Activated T-cell treated with anti-CD3 and anti-CD28 coated beads for 48 hours (primary cell): ENCODE measurements around the gene SNAP91.
"Not testable (repeated sequence)": the region's sequence is repeated elsewhere in the genome, so short reads cannot be mapped to it uniquely, and the experiment has no call there.

ENCODE experiments used
- DNase-seq: peaks from one replicate; pipeline ENCODE4 v3.0.0-alpha.2; 2020; ENCODE audit warnings: low read depth

SNAP91 gene, protein sequence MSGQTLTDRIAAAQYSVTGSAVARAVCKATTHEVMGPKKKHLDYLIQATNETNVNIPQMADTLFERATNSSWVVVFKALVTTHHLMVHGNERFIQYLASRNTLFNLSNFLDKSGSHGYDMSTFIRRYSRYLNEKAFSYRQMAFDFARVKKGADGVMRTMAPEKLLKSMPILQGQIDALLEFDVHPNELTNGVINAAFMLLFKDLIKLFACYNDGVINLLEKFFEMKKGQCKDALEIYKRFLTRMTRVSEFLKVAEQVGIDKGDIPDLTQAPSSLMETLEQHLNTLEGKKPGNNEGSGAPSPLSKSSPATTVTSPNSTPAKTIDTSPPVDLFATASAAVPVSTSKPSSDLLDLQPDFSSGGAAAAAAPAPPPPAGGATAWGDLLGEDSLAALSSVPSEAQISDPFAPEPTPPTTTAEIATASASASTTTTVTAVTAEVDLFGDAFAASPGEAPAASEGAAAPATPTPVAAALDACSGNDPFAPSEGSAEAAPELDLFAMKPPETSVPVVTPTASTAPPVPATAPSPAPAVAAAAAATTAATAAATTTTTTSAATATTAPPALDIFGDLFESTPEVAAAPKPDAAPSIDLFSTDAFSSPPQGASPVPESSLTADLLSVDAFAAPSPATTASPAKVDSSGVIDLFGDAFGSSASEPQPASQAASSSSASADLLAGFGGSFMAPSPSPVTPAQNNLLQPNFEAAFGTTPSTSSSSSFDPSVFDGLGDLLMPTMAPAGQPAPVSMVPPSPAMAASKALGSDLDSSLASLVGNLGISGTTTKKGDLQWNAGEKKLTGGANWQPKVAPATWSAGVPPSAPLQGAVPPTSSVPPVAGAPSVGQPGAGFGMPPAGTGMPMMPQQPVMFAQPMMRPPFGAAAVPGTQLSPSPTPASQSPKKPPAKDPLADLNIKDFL

GRCh38 chr6:83708970-83709747 lies at the start of gene SNAP91:
Gene SNAP91, minus strand, starts transcription at chr6:83709101. Its CDS starts 1,174 bp downstream, at chr6:83707927.
- DNase-seq: no peak

DNA sequence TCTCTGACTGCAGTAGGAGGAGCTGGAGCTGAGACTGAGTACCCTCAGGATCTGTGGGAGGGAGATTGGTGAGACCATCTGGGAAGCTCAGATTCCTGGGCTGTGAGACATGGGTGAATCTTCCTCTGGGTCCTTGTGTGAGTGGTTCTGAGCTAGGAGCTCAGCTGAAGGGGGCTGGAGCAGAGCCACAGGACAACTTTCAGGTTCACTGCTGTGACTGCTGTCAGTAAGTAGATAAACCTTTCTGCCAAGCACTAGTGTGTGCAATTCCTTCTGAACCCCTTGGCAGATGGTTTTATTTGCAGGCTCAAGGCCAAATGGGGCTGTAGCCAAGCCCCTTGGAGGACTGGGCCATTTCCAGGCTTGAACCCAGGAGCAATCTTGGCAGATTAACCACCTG lies 49.6 kb upstream of the SNAP91 start:
- no peak for DNase-seq

GRCh38 chr6:83757021-83757420 lies 48.1 kb upstream of the SNAP91 start:
- DNase-seq: no peak

DNA sequence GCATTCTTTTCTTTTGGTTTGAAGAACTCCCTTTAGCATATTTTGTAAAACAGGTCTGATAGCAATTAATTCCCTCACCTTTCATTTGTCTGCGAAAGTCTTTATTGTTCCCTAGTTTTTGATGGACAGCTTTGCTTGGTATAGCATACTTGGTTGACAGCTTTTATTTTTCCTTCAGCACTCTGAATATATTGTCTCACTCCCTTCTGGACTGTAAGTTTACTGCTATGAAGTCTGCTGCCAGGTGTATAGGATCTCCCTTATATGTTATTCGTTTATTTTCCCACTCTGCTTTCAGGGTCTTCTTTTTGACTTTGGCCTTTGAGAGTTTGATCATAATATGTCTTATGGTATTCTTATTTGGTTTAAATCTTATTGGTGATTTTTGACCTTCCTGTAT lies 47.7 kb upstream of the SNAP91 start:
- DNase-seq: no peak

GRCh38 chr6:83752375-83752774 lies 43.5 kb upstream of the SNAP91 start:
- DNase-seq: not testable (repeated sequence)

DNA sequence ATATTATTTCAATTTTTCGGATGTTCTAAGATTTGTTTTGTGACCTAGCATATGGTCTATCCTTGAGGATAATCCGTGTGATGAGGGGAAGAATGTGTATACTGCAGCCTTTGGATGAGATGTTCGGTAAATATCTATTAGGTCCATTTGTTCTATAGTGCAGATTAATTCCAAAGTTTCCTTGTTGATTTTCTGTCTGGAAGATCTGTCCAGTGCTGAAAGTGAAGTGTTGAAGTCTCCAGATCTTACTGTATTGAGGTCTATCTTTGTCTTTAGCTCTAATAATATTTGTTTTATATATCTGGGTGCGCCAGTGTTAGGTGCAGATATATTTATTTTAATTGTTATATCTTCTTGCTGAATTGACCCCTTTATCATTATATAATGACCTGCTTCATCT lies 32.2 kb upstream of the SNAP91 start:
- DNase-seq: no peak

- DNase-seq: no peak
Measured at GRCh38 chr6:83735461-83735860, 26.6 kb upstream of the SNAP91 start.

DNA sequence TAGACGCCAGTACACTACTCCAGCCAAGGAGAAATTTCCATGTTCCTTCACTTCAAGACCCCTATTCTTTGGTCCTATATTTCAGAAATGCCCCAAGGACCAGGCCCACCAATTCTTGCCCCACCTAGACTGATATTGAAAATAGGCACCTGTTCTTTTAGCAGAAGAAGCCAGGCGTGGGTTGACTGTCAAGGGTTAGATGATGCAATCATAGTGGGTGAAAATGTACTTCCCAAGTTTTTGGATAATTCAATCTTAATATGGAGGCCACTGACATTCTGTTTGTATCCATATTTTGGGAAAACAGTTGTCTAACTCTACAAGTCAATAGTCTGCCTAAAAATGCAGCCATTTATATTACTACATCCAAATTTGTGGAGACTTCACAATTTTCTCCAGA lies 21.0 kb upstream of the SNAP91 start:
- no peak for DNase-seq

DNA sequence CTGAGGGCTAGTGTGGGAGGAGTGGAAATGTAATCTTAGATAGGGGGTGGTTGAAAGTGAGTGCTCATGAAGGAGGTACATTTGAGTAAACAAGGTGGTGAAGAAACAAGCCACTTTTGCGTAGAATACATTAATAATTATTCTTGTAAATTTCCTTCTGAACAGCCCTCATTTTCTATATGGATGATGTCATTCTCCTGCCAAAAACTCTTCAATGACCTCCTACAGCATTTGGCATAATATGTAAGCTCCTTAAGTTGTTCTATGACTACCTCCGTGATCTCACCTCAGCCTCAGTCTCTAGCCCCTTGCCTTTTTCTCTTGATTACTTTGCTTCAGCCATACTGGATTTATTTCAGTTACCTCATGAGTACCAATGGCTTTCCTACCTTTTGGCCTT lies 14.0 kb upstream of the SNAP91 start:
- no peak for DNase-seq

- no peak for DNase-seq
Measured at GRCh38 chr6:83717809-83718208, 8.9 kb upstream of the SNAP91 start.

DNA sequence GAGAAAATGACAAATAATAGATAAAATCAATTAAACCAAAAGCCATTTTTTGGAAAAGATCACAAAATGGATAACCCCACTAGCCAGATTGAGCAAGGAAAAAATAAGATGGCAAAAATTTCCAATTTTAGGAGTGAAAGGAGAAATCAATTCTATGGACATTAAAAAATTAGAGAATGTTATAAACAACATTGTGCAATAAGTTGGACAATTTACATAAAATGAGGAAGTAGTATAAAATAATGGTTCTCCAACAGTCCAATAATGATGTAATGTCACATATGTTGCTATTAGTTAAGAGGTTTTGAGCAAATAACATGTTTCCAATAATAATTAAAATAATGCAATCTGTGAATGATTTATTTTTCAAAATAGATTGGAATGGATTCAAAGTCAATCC lies 3.1 kb upstream of the SNAP91 start:
- DNase-seq: no peak

- DNase-seq: no peak
Measured at GRCh38 chr6:83709748-83710050, 798 bp upstream of the SNAP91 start.

GRCh38 chr6:83708546-83708969 lies 343 bp downstream of the SNAP91 start:
- DNase-seq: no peak

DNA sequence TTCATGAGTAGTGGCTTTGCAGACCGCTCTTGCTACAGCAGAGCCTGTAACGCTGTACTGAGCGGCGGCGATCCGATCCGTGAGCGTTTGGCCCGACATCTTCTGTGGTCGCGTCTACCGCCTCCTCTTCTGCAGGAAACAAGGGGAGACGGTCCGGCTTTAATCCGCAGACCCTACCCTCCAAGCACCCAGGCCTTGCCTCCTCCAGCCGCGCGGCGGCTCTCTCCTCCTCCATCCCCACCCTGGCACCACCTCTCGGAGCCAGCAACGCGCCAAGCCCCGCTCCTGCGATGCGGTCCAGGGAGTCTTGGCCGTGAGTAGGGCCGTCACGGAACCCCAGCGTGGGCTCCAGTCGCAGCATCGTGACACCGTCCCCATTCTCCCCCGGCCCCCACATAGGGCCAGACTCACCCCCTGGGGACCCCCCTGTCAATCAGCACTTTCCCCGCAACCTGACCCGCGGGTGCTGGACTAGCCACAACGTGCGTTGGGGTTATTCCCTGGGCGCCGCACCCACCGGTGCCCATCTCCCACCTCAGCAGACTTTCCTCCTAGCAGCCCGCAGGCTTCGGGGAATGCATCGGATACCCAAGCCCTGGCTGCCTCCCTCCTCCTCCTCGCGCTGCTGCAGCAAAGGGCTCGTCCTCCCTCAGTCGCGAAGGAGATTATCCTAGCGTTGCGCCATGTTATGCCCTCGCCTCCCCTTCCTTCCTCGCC lies 914 bp downstream of the SNAP91 start:
- DNase-seq: no peak

DNA sequence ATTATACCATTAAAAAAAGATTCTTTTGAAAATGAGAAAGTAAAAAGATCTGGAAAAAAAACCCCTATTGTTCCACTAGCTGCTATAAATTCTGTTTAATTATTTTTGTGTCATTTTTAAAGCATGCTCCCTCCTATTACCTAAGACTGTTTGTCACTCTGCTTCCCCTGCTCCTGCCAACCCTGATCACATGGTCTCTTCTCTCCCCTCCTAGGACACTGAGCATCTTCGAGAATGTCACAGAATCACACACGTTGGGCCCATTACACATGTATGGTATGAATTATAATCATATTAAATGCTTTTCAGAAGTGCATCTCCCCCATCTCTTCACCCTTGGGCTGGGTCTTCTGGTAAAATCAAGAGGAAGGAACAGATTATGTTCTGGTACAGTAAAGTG lies 6.2 kb downstream of the SNAP91 start:
- DNase-seq: no peak

DNA sequence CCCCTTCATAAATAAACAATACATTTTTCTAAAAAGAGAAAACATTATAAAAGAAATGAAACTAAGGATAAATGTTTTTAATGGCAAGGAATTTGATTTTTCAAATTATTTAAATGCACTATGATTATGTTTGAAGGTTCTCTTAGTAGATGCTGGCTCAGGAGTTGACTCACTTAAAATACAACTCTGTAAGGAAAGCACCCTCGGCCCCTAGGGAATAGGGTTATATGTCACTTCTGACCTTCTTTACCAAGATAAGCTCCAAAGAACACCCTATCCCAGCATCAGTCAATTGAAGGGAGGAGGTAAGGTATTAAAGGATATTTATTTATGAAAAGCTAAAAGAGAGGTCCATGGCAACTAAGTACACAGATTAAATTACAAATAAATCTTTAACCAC lies 6.8 kb downstream of the SNAP91 start:
- no peak for DNase-seq

DNA sequence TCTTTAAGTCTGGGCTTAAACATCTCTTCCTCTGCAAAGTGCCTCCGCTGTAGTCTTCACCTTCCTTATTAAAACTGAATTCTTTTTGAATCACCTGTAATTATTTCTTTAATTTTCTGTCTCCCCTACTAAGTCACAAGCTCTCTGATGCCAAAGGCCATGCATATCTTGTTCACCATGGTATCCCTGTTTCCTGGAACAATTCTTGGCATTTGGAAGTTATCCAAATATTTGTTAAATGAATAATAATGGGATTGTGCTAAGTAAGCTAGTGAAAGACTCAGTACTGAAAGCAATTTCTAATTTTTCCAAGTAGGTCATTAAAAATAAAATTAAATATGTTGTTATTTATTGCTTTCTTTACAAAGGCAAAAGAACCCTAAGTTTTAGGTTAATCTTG lies 12.2 kb downstream of the SNAP91 start:
- DNase-seq: no peak

DNA sequence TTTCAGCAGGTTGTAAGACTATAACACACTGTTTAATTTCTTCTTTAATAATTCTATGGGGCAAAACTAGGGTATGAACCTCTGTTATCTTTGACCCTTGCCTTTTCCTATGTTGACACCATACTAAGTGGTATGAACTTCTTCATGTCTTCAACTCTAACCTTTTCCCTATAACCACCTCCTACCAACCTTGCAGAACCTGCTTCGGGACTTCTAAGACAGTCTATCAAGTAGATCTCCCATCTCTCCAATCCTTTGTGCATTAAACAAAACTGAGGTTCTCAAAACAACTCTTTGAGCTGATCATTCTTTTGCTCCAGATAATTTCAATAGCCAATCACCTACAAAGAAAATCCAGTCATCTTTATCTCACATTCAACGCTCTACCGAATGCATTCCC lies 23.4 kb downstream of the SNAP91 start:
- no peak for DNase-seq

- DNase-seq: no peak
Measured at GRCh38 chr6:83677791-83678190, 31.1 kb downstream of the SNAP91 start.

DNA sequence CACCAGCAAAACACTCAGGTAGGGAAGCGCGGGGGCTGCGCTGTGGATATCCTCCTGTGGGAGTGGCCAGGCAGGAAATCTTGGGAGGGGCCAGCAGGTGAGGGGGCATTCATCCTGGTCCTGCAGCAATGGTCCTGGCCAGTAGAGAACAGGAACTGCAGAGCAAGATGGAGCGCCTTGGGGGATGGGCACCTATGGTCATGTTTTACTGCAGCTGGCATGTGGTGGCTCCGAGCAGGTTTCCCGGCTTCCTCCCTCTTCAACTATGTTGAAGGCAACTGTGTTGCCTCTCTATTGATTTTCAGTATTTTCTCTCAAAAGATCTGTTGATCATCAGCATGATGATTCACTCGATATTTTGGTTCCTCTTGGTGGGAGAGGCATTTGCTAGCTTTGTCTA lies 70.9 kb downstream of the SNAP91 start:
- no peak for DNase-seq

DNA sequence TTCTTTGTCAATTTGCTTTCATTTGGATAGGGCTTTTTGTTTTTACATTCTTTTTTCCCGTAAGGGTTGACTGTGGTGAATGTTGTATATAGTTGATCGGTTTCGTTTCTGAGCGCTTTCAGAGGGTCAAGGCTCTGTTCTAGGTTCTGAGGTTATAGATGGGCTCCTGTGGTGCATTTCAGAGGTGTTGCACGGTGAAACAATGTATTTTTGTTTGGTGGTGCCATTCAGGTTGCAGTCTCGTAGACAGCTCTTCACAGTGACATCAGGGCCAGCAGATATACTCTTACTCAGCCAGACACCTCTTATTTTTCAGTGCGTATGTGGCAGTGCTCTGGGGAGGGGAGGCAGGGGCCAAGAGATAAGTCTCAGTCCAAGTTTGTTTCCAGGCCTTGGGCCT lies 72.1 kb downstream of the SNAP91 start:
- DNase-seq: no peak

- DNase-seq: no peak
Measured at GRCh38 chr6:83633609-83634008, 75.3 kb downstream of the SNAP91 start.
